HFF-Myc (cell line): ENCODE measurements around the gene PLPP4.

Experiments used
- DNase-seq: peaks from one replicate; pipeline ENCODE4 v3.0.0-alpha.2; 2011; ENCODE audit warnings: low read depth; ENCODE audit errors: extremely low read depth
- H3K4me3 ChIP-seq: replicated peaks from 2 replicates; pipeline ENCODE4 v1.5.1; 2011; ENCODE audit warnings: low read depth, mild to moderate bottlenecking, control low read depth, low read length
- CTCF ChIP-seq: IDR thresholded peaks from 2 replicates; pipeline ENCODE4 v1.5.1; 2012; ENCODE audit warnings: mild to moderate bottlenecking, low read depth, low read length, control low read depth; ENCODE audit errors: missing control alignments

The PLPP4 gene

GRCh38 chr10:120541984-120542383 lies 85.0 kb downstream of the PLPP4 start:
- no peak for TF ChIP-seq CTCF
- H3K4me3 ChIP-seq, result no peak overlapping the region
- DNase-seq, result no peak

- TF ChIP-seq CTCF, result no peak
- no peak overlapping the region for H3K4me3 ChIP-seq
- DNase-seq, result no peak
Measured at GRCh38 chr10:120542591-120542990, 85.6 kb downstream of the PLPP4 start.

- no peak for TF ChIP-seq CTCF
- no peak overlapping the region for H3K4me3 ChIP-seq
- no peak for DNase-seq
Measured at GRCh38 chr10:120543291-120543690, 86.3 kb downstream of the PLPP4 start.

- TF ChIP-seq CTCF, result no peak
- no peak for DNase-seq
- no peak overlapping the region for H3K4me3 ChIP-seq
Measured at GRCh38 chr10:120548210-120548609, 91.2 kb downstream of the PLPP4 start.

GRCh38 chr10:120552262-120552661 lies 95.2 kb downstream of the PLPP4 start:
- no peak overlapping the region for H3K4me3 ChIP-seq
- no peak for DNase-seq
- no peak for TF ChIP-seq CTCF

- DNase-seq, result no peak
- H3K4me3 ChIP-seq, result no peak overlapping the region
- no peak for TF ChIP-seq CTCF
Measured at GRCh38 chr10:120553911-120554310, 96.9 kb downstream of the PLPP4 start.

GRCh38 chr10:120555436-120555835 lies 98.4 kb downstream of the PLPP4 start:
- TF ChIP-seq CTCF, result no peak
- DNase-seq, result no peak
- H3K4me3 ChIP-seq, result no peak overlapping the region
